GM23248 (cell line): ENCODE measurements around the gene APBA1. TPM values are rescaled to one million over a fixed set of nuclear protein-coding genes. Genes with fewer than 3 reads are reported as not detected.
A peak's percentile ranks its signal among the peaks of the same experiment; 100 is the strongest.

Experiments
- DNase-seq: peaks from one replicate; pipeline ENCODE4 v3.0.0-alpha.2; 2015
- H2AFZ ChIP-seq: fragments of 200-600 bp; sonication (generic); 2 replicates; pipeline ENCODE4 v1.6.1; 2016; ENCODE audit warnings: antibody characterized with exemption
- H3F3A ChIP-seq: fragments of 200-600 bp; sonication (generic); 2 replicates; pipeline ENCODE4 v1.6.1; 2016; ENCODE audit warnings: mild to moderate bottlenecking, antibody characterized with exemption, mixed run types; ENCODE audit not compliant: insufficient read depth
- H3K27ac ChIP-seq: fragments of 200-600 bp; sonication (generic); 2 replicates; pipeline ENCODE4 v1.5.1; 2016; ENCODE audit warnings: mild to moderate bottlenecking
- H3K27me3 ChIP-seq: fragments of 200-600 bp; sonication (generic); replicated peaks from 2 replicates; pipeline ENCODE4 v1.6.1; 2016; ENCODE audit warnings: mild to moderate bottlenecking; ENCODE audit not compliant: insufficient read depth
- H3K36me3 ChIP-seq: fragments of 200-600 bp; sonication (generic); 2 replicates; pipeline ENCODE4 v1.6.1; 2016; ENCODE audit warnings: low read depth, mild to moderate bottlenecking
- H3K4me1 ChIP-seq: fragments of 200-600 bp; sonication (generic); 2 replicates; pipeline ENCODE4 v1.6.1; 2016; ENCODE audit warnings: mild to moderate bottlenecking; ENCODE audit not compliant: insufficient read depth
- H3K4me2 ChIP-seq: fragments of 200-600 bp; sonication (generic); one replicate; pipeline ENCODE4 v1.6.1; 2016; ENCODE audit warnings: mild to moderate bottlenecking; ENCODE audit not compliant: unreplicated experiment
- H3K4me3 ChIP-seq: fragments of 200-600 bp; sonication (generic); 2 replicates; pipeline ENCODE4 v1.5.1; 2016; ENCODE audit warnings: mild to moderate bottlenecking
- H3K79me2 ChIP-seq: fragments of 200-600 bp; sonication (generic); 2 replicates; pipeline ENCODE4 v1.6.1; 2016; ENCODE audit warnings: mild to moderate bottlenecking; ENCODE audit not compliant: insufficient read depth
- H3K9ac ChIP-seq: fragments of 200-600 bp; sonication (generic); 2 replicates; pipeline ENCODE4 v1.6.1; 2016; ENCODE audit warnings: mild to moderate bottlenecking
- H3K9me2 ChIP-seq: fragments of 200-600 bp; sonication (generic); 2 replicates; pipeline ENCODE4 v1.6.1; 2016; ENCODE audit warnings: mixed run types, mild to moderate bottlenecking, moderate library complexity; ENCODE audit not compliant: insufficient read depth
- H3K9me3 ChIP-seq: fragments of 200-600 bp; sonication (generic); one replicate; pipeline ENCODE4 v1.6.1; 2017; ENCODE audit warnings: low read depth
- H4K20me1 ChIP-seq: fragments of 200-600 bp; sonication (generic); 2 replicates; pipeline ENCODE4 v1.6.0; 2016; ENCODE audit not compliant: insufficient read depth
- EZH2 ChIP-seq: fragments of 200-600 bp; sonication (generic); IDR thresholded peaks from 2 replicates; pipeline ENCODE4 v1.6.1; 2018; ENCODE audit warnings: antibody characterized with exemption, mild to moderate bottlenecking; ENCODE audit not compliant: insufficient read depth, poor library complexity, severe bottlenecking
- EZH2phosphoT487 ChIP-seq: fragments of 200-600 bp; sonication (generic); IDR thresholded peaks from 2 replicates; pipeline ENCODE4 v1.6.1; 2018; ENCODE audit warnings: antibody characterized with exemption, moderate library complexity, mild to moderate bottlenecking, low read depth; ENCODE audit not compliant: insufficient read depth
- WGBS, 2 experiments: methylation state at CpG; one replicate each; pipeline ENCODE4 v1.1.6; 2015 to 2017; ENCODE audit warnings: low lambda C conversion rate in 2 of 2, low coverage in 1 of 2; ENCODE audit errors: missing lambda C conversion rate in 2 of 2; 5-methylcytosine and 5-hydroxymethylcytosine counted together
- in situ Hi-C: fragments of 300-500 bp; cut with MboI; formaldehyde crosslinking; loops from 2 replicates; pipeline ENCODE4 v1.15.0; 2020
- polyA plus RNA-seq: library from polyadenylated mRNA; unstranded; fragments of >200 nt; fragmentation: Nextera tagmentation; extraction: Ambion mirVana; gene quantifications from 2 replicates; pipeline ENCODE4 v1.2.1, GENCODE V29; 2016
- total RNA-seq: library from RNA; depleted of rRNA; stranded (reverse); fragments of >200 nt; shearing (Covaris generic); gene quantifications from 2 replicates; pipeline ENCODE4 v1.2.3, GENCODE V29; 2014

Gene APBA1
- total and polyA plus RNA-seq, 2 experiments from 2014 or later = 0.93 to 11.3 TPM

DNA sequence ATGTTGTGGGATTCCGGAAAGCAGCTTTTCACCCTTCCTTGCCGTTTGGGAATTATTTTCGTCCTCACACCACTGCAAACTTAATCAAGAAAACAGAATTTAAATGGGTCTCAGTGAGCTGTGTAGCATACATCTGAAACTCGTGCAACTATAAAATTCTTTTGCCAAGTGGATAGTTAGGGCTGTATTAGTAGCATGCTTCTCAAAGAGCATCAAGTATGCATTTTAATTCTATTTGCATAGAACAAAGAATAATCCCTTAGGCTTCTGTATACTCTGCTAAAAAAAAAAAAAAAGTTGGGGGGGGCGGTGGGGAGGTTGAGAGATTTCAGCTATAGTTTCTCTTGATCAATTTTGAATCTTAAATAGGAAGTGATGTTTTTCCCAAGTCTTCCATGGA is 11.8 kb upstream of the APBA1 start:
- in situ Hi-C loops = no loop called here

DNA sequence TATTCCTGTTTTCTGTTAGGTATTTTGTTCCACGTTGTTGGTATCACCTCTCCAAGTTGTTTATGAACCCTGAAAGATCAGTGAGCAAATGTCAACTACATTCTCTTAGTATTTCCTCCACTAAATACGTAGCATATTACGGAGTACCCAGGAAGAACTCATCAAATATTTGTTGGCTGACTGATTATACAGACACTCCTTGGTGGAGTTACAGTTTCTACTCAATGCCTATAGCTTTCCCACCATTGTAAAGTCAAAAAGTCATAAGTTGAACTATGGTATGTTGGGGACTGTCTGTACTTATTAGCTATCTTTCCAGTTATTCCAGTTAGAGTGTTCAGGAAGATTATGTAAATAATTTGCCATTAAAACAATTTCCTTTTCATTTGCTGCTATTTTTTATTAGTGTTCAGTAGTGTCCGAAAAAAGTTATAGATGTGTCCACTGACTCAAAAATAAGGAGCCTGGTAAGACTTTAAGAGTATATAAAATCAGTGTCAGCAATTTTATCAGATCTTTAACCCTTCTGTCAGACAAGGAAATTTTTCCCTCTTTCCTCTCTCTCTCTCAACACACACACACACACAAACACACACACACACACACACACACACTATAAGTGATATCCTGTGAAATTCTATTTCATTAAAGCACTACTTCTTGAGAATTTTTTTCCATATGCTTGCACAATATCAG is 6.8 kb upstream of the APBA1 start:
- Histone ChIP-seq H2AFZ (peak overlapping the region; percentile 45), H4K20me1 (no peaks in the 10 kb centered on the region), H3K4me2 (no peak overlapping the region), H3K9ac (no peak overlapping the region), H3K9me3 (no peaks in the 10 kb centered on the region), H3K79me2 (no peaks in the 10 kb centered on the region), H3K36me3 (no peaks in the 10 kb centered on the region), H3K9me2 (no peaks in the 10 kb centered on the region), H3F3A (peaks cover 18% of the 10 kb centered on the region), H3K4me3 (no peak overlapping the region), H3K27ac (no peak overlapping the region), H3K27me3 (no peaks in the 10 kb centered on the region), H3K4me1 (peaks cover 21% of the 10 kb centered on the region)
- 49 to 55% methylated on average over 4 of the region's 4 CpGs for WGBS, 2 experiments
- in situ Hi-C loops = no loop called here
- TF ChIP-seq EZH2 (no peak), EZH2phosphoT487 (no peak)
- DNase-seq = peak; percentile 16

More for the DNA sequence above, 11.8 kb upstream of the APBA1 start:
- no peaks in the 10 kb centered on the region for H4K20me1 ChIP-seq
- 64 to 70% methylated on average over 5 of the region's 5 CpGs for WGBS, 2 experiments
- no peaks in the 10 kb centered on the region for H3K79me2 ChIP-seq
- no peak overlapping the region for H2AFZ ChIP-seq
- H3F3A ChIP-seq = no peaks in the 10 kb centered on the region
- H3K4me1 ChIP-seq = 0 out of 2 replicates have a peak, but pooled peaks cover 5% of the 10 kb centered on the region
- TF ChIP-seq EZH2 = no peak
- no peak for TF ChIP-seq EZH2phosphoT487
- H3K36me3 ChIP-seq = no peaks in the 10 kb centered on the region
- no peak overlapping the region for H3K4me2 ChIP-seq
- H3K27me3 ChIP-seq = no peaks in the 10 kb centered on the region
- H3K9me2 ChIP-seq = no peaks in the 10 kb centered on the region
- no peak overlapping the region for H3K9ac ChIP-seq
- H3K27ac ChIP-seq = no peak overlapping the region
- H3K4me3 ChIP-seq = no peak overlapping the region
- no peaks in the 10 kb centered on the region for H3K9me3 ChIP-seq
- no peak for DNase-seq

GRCh38 chr9:69677931-69678330 is 5.8 kb upstream of the APBA1 start:
- H3K9me3 ChIP-seq = no peaks in the 10 kb centered on the region
- no peak overlapping the region for H3K27ac ChIP-seq
- H4K20me1 ChIP-seq = no peaks in the 10 kb centered on the region
- WGBS, 2 experiments = 76 to 81% methylated on average over 5 of the region's 5 CpGs
- H3K9me2 ChIP-seq = no peaks in the 10 kb centered on the region
- no peak overlapping the region for H3K4me2 ChIP-seq
- H3K36me3 ChIP-seq = no peaks in the 10 kb centered on the region
- no peak for DNase-seq
- in situ Hi-C loops = no loop called here
- H3K4me3 ChIP-seq = no peak overlapping the region
- H3K9ac ChIP-seq = no peak overlapping the region
- no peak for TF ChIP-seq EZH2
- TF ChIP-seq EZH2phosphoT487 = no peak
- H3K27me3 ChIP-seq = no peaks in the 10 kb centered on the region
- peaks cover 29% of the 10 kb centered on the region for H3K4me1 ChIP-seq
- H3K79me2 ChIP-seq = no peaks in the 10 kb centered on the region
- H2AFZ ChIP-seq = no peak overlapping the region
- peaks cover 27% of the 10 kb centered on the region for H3F3A ChIP-seq

GRCh38 chr9:69675563-69675962 is 3.4 kb upstream of the APBA1 start:
- Histone ChIP-seq H3K4me3 (peak overlapping the region; percentile 18), H3K9me2 (no peaks in the 10 kb centered on the region), H3K9ac (no peak overlapping the region), H3K4me1 (peaks cover 29% of the 10 kb centered on the region), H4K20me1 (no peaks in the 10 kb centered on the region), H3K9me3 (no peaks in the 10 kb centered on the region), H2AFZ (0 out of 2 replicates have a peak overlapping the region, but pooled peaks have one; percentile 14), H3F3A (peaks cover 27% of the 10 kb centered on the region), H3K79me2 (no peaks in the 10 kb centered on the region), H3K27ac (peak overlapping the region; percentile 60), H3K4me2 (peak overlapping the region; percentile 48), H3K36me3 (no peaks in the 10 kb centered on the region), H3K27me3 (no peaks in the 10 kb centered on the region)
- TF ChIP-seq EZH2 (no peak), EZH2phosphoT487 (no peak)
- in situ Hi-C loops = no loop called here
- 90 to 94% methylated on average over 3 of the region's 3 CpGs for WGBS, 2 experiments
- DNase-seq = no peak
